ENCODE results near the gene ZNRF4. TPM values are rescaled to one million over a fixed set of nuclear protein-coding genes. Genes with fewer than 3 reads are reported as not detected.

ZNRF4 gene
- total and polyA plus RNA-seq, 10 of the 15 experiments (the other 5 are each of a cell fraction or from before 2014, with no cell fraction given): not detected

DNA sequence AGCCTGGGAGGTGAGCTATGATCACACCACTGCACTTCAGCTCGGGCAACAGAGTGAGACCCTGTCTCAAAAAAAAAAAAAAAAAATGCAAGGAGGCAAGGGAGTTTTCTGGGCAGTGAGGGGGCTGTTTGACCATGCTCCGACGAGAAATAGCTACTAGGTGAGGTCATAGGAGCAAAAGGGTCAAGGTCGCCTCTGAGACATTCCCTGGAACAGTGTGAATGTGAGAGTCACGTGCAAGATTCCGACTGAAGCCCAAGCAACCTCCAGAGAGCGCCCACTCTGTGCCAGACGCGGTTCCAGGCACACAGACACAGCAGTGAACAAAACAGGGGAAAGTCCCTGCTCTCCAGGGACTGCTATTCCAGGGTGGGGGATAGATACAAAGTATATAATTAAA, 2.5 kb downstream of the ZNRF4 start:
- no peaks in the 10 kb centered on the region for H4K20me1 ChIP-seq (ENCODE audit: control insufficient read depth, insufficient read depth)
- H3K9me3 ChIP-seq (replicated peaks; ENCODE audit: control insufficient read depth, insufficient read depth, low read length): no peaks in the 10 kb centered on the region; the same call in 2 of the 3 replicates
- no TSS peak for BruUV-seq (replicated peaks)
- ATAC-seq (no peak), DNase-seq (ENCODE audit: low read depth, low spot score) (no peak), FAIRE-seq (no peak)
- RAD21 ChIA-PET (ENCODE audit: unreplicated experiment): no interaction called here
- intact Hi-C loops (cut with micrococcal nuclease; ENCODE audit: unreplicated experiment): no loop called here
- H3K9ac ChIP-seq (ENCODE audit: control insufficient read depth, insufficient read depth, low read length): no peak overlapping the region
- H3K27ac ChIP-seq (ENCODE audit: control insufficient read depth, insufficient read depth): no peak overlapping the region
- no peaks in the 10 kb centered on the region for H3K36me3 ChIP-seq (ENCODE audit: control insufficient read depth in 2 of 2, insufficient read depth in 2 of 2, low read length in 1 of 2)
- POLR2A ChIA-PET: no interaction called here
- no peak overlapping the region for H2AFZ ChIP-seq (ENCODE audit: control insufficient read depth, low read depth, low read length)
- CTCF ChIA-PET: no interaction called here
- WGBS (ENCODE audit: insufficient coverage, insufficient replicate concordance, low lambda C conversion rate, missing lambda C conversion rate): 16% methylated on average over 8 of the region's 9 CpGs
- H3K4me2 ChIP-seq (ENCODE audit: control insufficient read depth, insufficient read depth): no peak overlapping the region
- no peaks in the 10 kb centered on the region for H3K4me1 ChIP-seq (ENCODE audit: control insufficient read depth, insufficient read depth, low read length)
- no peak for TF ChIP-seq E2F4 (IDR thresholded peaks at IDR 0.05; ENCODE audit: low read depth, low read length)
- TF ChIP-seq YY1 (IDR thresholded peaks at IDR 0.05; ENCODE audit: low read depth, low read length): no peak
- no peak for TF ChIP-seq CHD4 (IDR thresholded peaks at IDR 0.05)
- TF ChIP-seq PKNOX1 (IDR thresholded peaks at IDR 0.05): no peak
- TF ChIP-seq ZNF384 (IDR thresholded peaks at IDR 0.05; ENCODE audit: borderline replicate concordance, low read depth, low read length): no peak
- TF ChIP-seq KDM1A (IDR thresholded peaks at IDR 0.05; ENCODE audit: borderline replicate concordance): no peak
- TF ChIP-seq SP1 (IDR thresholded peaks at IDR 0.05; ENCODE audit: low read depth, low read length): no peak
- TF ChIP-seq NR2C2 (IDR thresholded peaks at IDR 0.05; ENCODE audit: borderline replicate concordance, control insufficient read depth, insufficient read length, low read depth): no peak
- TF ChIP-seq NR2C1 (IDR thresholded peaks at IDR 0.05): no peak
- TF ChIP-seq MYB (IDR thresholded peaks at IDR 0.05; ENCODE audit: borderline replicate concordance, low read depth, low read length): no peak
- TF ChIP-seq HCFC1 (IDR thresholded peaks at IDR 0.05; ENCODE audit: low read length): no peak
- TF ChIP-seq SRF (IDR thresholded peaks at IDR 0.05; ENCODE audit: low read depth in 2 of 2, low read length in 2 of 2): no peak
- TF ChIP-seq NR2F1 (conservative IDR thresholded peaks at IDR 0.05): no peak
- TF ChIP-seq CEBPZ (IDR thresholded peaks at IDR 0.05; ENCODE audit: low read depth, low read length): no peak
- no peak for TF ChIP-seq MEF2A (IDR thresholded peaks at IDR 0.05; ENCODE audit: insufficient read depth, low read depth, low read length)
- no peaks in the 10 kb centered on the region for H3K27me3 ChIP-seq (replicated peaks in 1 of 2; ENCODE audit: control insufficient read depth in 2 of 2, insufficient read depth in 2 of 2, low read length in 1 of 2)
- in situ Hi-C loops (cut with MboI): no loop called here
- H3K79me2 ChIP-seq (ENCODE audit: control insufficient read depth, insufficient read depth, low read length): no peaks in the 10 kb centered on the region
- SMC1A ChIA-PET (ENCODE audit: uncharacterized antibody, unreplicated experiment): no interaction called here
- no peak overlapping the region for H3K4me3 ChIP-seq

All from GM12878 (cell line).